SK-N-SH (cell line): ENCODE data around the gene FEM1B. TPM values are rescaled to one million over a fixed set of nuclear protein-coding genes. Genes with fewer than 3 reads are reported as not detected.

Source experiments
- CTCF ChIA-PET: fragments of 300-600, 350-600 bp; formaldehyde crosslinking; extraction: SDS; loops from one replicate; lab custom pipeline; 2021; lab: Yijun Ruan, JAX
- POLR2A ChIA-PET: fragments of 350-600 bp; sonication (Branson Sonifier 250); formaldehyde crosslinking; extraction: SDS; loops from one replicate; lab custom pipeline; 2020; ENCODE audit warnings: antibody characterized with exemption, inconsistent platforms; lab: Yijun Ruan, JAX
- DNase-seq: peaks from one replicate; pipeline ENCODE4 v3.0.0; 2012
- H2AFZ ChIP-seq: fragments of 200-600 bp; sonication (generic); 2 replicates; pipeline ENCODE4 v1.8.1; 2016; ENCODE audit warnings: antibody characterized with exemption, mild to moderate bottlenecking, low read depth
- H3F3A ChIP-seq: fragments of 200-600 bp; sonication (generic); replicated peaks from 2 replicates; pipeline ENCODE3; 2016; ENCODE audit warnings: antibody characterized with exemption, mild to moderate bottlenecking; ENCODE audit not compliant: insufficient read depth
- H3K27ac ChIP-seq, 2 experiments: fragments of 200-500 bp in 1 of 2; fragments of 200-600 bp in 1 of 2; sonication (Bioruptor generic) in 1 of 2; sonication (generic), shearing (Covaris generic) in 1 of 2; 2 replicates each; pipeline versions ENCODE4 v1.5.1 to v1.6.1; 2014 to 2016; ENCODE audit warnings: low read depth in 2 of 2, inconsistent platforms in 1 of 2, low read length in 1 of 2, mild to moderate bottlenecking in 1 of 2, mixed read lengths in 1 of 2
- H3K27me3 ChIP-seq: fragments of 200-600 bp; sonication (generic), shearing (Covaris generic); 2 replicates; pipeline ENCODE4 v1.6.1; 2016; ENCODE audit warnings: mixed run types; ENCODE audit not compliant: insufficient read depth
- H3K36me3 ChIP-seq, 2 experiments: fragments of 200-500 bp in 1 of 2; fragments of 200-600 bp in 1 of 2; sonication (Bioruptor generic) in 1 of 2; sonication (generic) in 1 of 2; replicated peaks in 1 of 2; 2 replicates each; pipeline versions ENCODE3 to v1.5.1; 2014 to 2016; ENCODE audit warnings: low read length in 1 of 2, mild to moderate bottlenecking in 1 of 2; ENCODE audit not compliant: insufficient read depth in 2 of 2, control insufficient read depth in 1 of 2
- H3K4me1 ChIP-seq, 2 experiments: fragments of 200-500 bp in 1 of 2; fragments of 200-600 bp in 1 of 2; sonication (Bioruptor generic) in 1 of 2; sonication (generic), shearing (Covaris generic) in 1 of 2; 2 replicates each; pipeline versions ENCODE4 v1.5.1 to v1.6.1; 2014 to 2016; ENCODE audit warnings: low read depth in 1 of 2, low read length in 1 of 2, mixed run types in 1 of 2; ENCODE audit not compliant: insufficient read depth in 2 of 2, control insufficient read depth in 1 of 2
- H3K4me2 ChIP-seq: fragments of 200-600 bp; sonication (generic), shearing (Covaris generic); 2 replicates; pipeline ENCODE4 v1.6.1; 2017; ENCODE audit warnings: mixed run types
- H3K4me3 ChIP-seq, 2 experiments: fragments of 200-500 bp in 1 of 2; fragments of 200-600 bp in 1 of 2; sonication (Bioruptor generic) in 1 of 2; sonication (generic), shearing (Covaris generic) in 1 of 2; 2 replicates each; pipeline versions ENCODE4 v1.5.1 to v1.8.1; 2014 to 2016; ENCODE audit warnings: low read depth in 2 of 2, inconsistent platforms in 1 of 2, low read length in 1 of 2, mild to moderate bottlenecking in 1 of 2, mixed read lengths in 1 of 2, moderate library complexity in 1 of 2
- H3K79me2 ChIP-seq: fragments of 200-600 bp; sonication (generic); 2 replicates; pipeline ENCODE4 v1.8.1; 2017; ENCODE audit warnings: mild to moderate bottlenecking; ENCODE audit not compliant: insufficient read depth
- H3K9ac ChIP-seq: fragments of 200-600 bp; sonication (generic); 2 replicates; pipeline ENCODE4 v1.6.1; 2017; ENCODE audit warnings: mixed run types
- H3K9me2 ChIP-seq: fragments of 200-600 bp; sonication (generic); 2 replicates; pipeline ENCODE4 v1.6.1; 2017; ENCODE audit warnings: mixed run types
- H3K9me3 ChIP-seq: fragments of 200-600 bp; sonication (generic); 2 replicates; pipeline ENCODE4 v1.6.1; 2017; ENCODE audit warnings: mixed run types, mild to moderate bottlenecking, moderate library complexity
- H4K20me1 ChIP-seq: fragments of 200-600 bp; sonication (generic); 2 replicates; pipeline ENCODE4 v1.6.1; 2017; ENCODE audit warnings: mild to moderate bottlenecking, mixed run types; ENCODE audit not compliant: insufficient read depth
- EZH2phosphoT487 ChIP-seq: fragments of 200-600 bp; sonication (generic); IDR thresholded peaks from 2 replicates; pipeline ENCODE4 v1.6.1; 2017; ENCODE audit warnings: low read depth, mixed run types, mild to moderate bottlenecking, antibody characterized with exemption, moderate library complexity, borderline replicate concordance
- FOSL2 ChIP-seq: IDR thresholded peaks from 2 replicates; pipeline ENCODE4 v1.4.0; 2012; ENCODE audit warnings: low read depth, mild to moderate bottlenecking, moderate library complexity, borderline replicate concordance
- GABPA ChIP-seq: IDR thresholded peaks from 2 replicates; pipeline ENCODE4 v1.4.0; 2012; ENCODE audit warnings: low read depth, mild to moderate bottlenecking
- GATA2 ChIP-seq: sonication (generic); formaldehyde crosslinking; IDR thresholded peaks from 2 replicates; pipeline ENCODE4 v1.5.0; 2020; ENCODE audit warnings: mild to moderate bottlenecking, missing genetic modification reagents
- MEF2A ChIP-seq: IDR thresholded peaks from 2 replicates; pipeline ENCODE4 v1.4.0; 2012; ENCODE audit warnings: low read depth, borderline replicate concordance
- PBX3 ChIP-seq: IDR thresholded peaks from 2 replicates; pipeline ENCODE4; 2012
- RAD21 ChIP-seq: IDR thresholded peaks from 2 replicates; pipeline ENCODE4 v1.6.1; 2012; ENCODE audit warnings: mild to moderate bottlenecking, low read length
- TCF12 ChIP-seq: IDR thresholded peaks from 2 replicates; pipeline ENCODE4 v1.4.0; 2012
- TEAD4 ChIP-seq: IDR thresholded peaks from 2 replicates; pipeline ENCODE4 v1.4.0; 2012; ENCODE audit warnings: mild to moderate bottlenecking, borderline replicate concordance; ENCODE audit not compliant: insufficient read depth
- WGBS: methylation state at CpG from one replicate; pipeline ENCODE4 v1.1.6; 2017; ENCODE audit warnings: low lambda C conversion rate; 5-methylcytosine and 5-hydroxymethylcytosine counted together
- polyA plus RNA-seq, 3 experiments: library from polyadenylated mRNA; depleted of rRNA; stranded (reverse); fragments of >200 nt; gene quantifications; 2 replicates each; pipeline ENCODE4 v1.2.3, GENCODE V29; 2012
- TF ChIP-seq, protein P1 (sequence below): fragments of 200-600 bp; sonication (generic); IDR thresholded peaks from 2 replicates; pipeline ENCODE4 v1.6.1; 2017; ENCODE audit warnings: antibody characterized with exemption, mild to moderate bottlenecking, moderate library complexity
- TF ChIP-seq, protein P2 (sequence below): fragments of 150-350 bp; IDR thresholded peaks from 2 replicates; pipeline ENCODE4 v1.6.1; 2016; ENCODE audit warnings: mild to moderate bottlenecking, low read depth, low read length
- TF ChIP-seq, protein P3 (sequence below): fragments of 150-350 bp; IDR thresholded peaks from 2 replicates; pipeline ENCODE4 v1.6.1; 2017; ENCODE audit warnings: antibody characterized with exemption, low read length, low read depth, borderline replicate concordance
- TF ChIP-seq, protein P4 (sequence below): IDR thresholded peaks from 2 replicates; pipeline ENCODE4 v1.4.0; 2012; ENCODE audit warnings: low read depth, borderline replicate concordance

The FEM1B gene
- polyA plus RNA-seq, 1 of the 3 experiments (the other 2 are of a cell fraction): 14.0 TPM

- Histone ChIP-seq H3K79me2 (no peaks in the 10 kb centered on the region), H3K27ac (no peak overlapping the region), H3F3A (peaks cover 7% of the 10 kb centered on the region), H3K27me3 (no peaks in the 10 kb centered on the region), H3K9ac (no peak overlapping the region), H3K4me2 (no peak overlapping the region), H3K4me1 (no peaks in the 10 kb centered on the region), H4K20me1 (no peaks in the 10 kb centered on the region), H3K9me2 (no peaks in the 10 kb centered on the region), H2AFZ (no peak overlapping the region), H3K4me3 (no peak overlapping the region), H3K36me3 (no peaks in the 10 kb centered on the region), H3K9me3 (no peaks in the 10 kb centered on the region)
- ChIA-PET POLR2A (no interaction called here), CTCF (interaction anchor here (2.0 kb wide), 1 partner anchor 12 kb away, joined by 8 read pairs; no protein-coding TSS in a partner anchor)
- no peak for DNase-seq
- TF ChIP-seq, protein P1, sequence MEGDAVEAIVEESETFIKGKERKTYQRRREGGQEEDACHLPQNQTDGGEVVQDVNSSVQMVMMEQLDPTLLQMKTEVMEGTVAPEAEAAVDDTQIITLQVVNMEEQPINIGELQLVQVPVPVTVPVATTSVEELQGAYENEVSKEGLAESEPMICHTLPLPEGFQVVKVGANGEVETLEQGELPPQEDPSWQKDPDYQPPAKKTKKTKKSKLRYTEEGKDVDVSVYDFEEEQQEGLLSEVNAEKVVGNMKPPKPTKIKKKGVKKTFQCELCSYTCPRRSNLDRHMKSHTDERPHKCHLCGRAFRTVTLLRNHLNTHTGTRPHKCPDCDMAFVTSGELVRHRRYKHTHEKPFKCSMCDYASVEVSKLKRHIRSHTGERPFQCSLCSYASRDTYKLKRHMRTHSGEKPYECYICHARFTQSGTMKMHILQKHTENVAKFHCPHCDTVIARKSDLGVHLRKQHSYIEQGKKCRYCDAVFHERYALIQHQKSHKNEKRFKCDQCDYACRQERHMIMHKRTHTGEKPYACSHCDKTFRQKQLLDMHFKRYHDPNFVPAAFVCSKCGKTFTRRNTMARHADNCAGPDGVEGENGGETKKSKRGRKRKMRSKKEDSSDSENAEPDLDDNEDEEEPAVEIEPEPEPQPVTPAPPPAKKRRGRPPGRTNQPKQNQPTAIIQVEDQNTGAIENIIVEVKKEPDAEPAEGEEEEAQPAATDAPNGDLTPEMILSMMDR: no peak
- TF ChIP-seq EZH2phosphoT487 (no peak), FOSL2 (no peak), MEF2A (no peak), GABPA (no peak), GATA2 (no peak), RAD21 (no peak), TEAD4 (no peak), TCF12 (no peak), PBX3 (no peak)
- TF ChIP-seq, protein P2, sequence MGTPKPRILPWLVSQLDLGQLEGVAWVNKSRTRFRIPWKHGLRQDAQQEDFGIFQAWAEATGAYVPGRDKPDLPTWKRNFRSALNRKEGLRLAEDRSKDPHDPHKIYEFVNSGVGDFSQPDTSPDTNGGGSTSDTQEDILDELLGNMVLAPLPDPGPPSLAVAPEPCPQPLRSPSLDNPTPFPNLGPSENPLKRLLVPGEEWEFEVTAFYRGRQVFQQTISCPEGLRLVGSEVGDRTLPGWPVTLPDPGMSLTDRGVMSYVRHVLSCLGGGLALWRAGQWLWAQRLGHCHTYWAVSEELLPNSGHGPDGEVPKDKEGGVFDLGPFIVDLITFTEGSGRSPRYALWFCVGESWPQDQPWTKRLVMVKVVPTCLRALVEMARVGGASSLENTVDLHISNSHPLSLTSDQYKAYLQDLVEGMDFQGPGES: no peak
- TF ChIP-seq, protein P3, sequence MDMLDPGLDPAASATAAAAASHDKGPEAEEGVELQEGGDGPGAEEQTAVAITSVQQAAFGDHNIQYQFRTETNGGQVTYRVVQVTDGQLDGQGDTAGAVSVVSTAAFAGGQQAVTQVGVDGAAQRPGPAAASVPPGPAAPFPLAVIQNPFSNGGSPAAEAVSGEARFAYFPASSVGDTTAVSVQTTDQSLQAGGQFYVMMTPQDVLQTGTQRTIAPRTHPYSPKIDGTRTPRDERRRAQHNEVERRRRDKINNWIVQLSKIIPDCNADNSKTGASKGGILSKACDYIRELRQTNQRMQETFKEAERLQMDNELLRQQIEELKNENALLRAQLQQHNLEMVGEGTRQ: no peak
- TF ChIP-seq, protein P4, sequence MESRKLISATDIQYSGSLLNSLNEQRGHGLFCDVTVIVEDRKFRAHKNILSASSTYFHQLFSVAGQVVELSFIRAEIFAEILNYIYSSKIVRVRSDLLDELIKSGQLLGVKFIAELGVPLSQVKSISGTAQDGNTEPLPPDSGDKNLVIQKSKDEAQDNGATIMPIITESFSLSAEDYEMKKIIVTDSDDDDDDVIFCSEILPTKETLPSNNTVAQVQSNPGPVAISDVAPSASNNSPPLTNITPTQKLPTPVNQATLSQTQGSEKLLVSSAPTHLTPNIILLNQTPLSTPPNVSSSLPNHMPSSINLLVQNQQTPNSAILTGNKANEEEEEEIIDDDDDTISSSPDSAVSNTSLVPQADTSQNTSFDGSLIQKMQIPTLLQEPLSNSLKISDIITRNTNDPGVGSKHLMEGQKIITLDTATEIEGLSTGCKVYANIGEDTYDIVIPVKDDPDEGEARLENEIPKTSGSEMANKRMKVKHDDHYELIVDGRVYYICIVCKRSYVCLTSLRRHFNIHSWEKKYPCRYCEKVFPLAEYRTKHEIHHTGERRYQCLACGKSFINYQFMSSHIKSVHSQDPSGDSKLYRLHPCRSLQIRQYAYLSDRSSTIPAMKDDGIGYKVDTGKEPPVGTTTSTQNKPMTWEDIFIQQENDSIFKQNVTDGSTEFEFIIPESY: no peak
- 68% methylated on average over 3 of the region's 3 CpGs for WGBS
These were observed 11.9 kb upstream of the FEM1B start for GRCh38 chr15:68265674-68266073.
